NCI-H2227 (cell line): Measurements from ENCODE around the gene TRIP12.
"Not testable (repeated sequence)": the region's sequence is repeated elsewhere in the genome, so short reads cannot be mapped to it uniquely, and the experiment has no call there.

Experiments used
- DNase-seq: peaks from one replicate; lab custom pipeline; 2025; ENCODE audit not compliant: unreplicated experiment; lab: John Stamatoyannopoulos, UW

The TRIP12 gene

DNA sequence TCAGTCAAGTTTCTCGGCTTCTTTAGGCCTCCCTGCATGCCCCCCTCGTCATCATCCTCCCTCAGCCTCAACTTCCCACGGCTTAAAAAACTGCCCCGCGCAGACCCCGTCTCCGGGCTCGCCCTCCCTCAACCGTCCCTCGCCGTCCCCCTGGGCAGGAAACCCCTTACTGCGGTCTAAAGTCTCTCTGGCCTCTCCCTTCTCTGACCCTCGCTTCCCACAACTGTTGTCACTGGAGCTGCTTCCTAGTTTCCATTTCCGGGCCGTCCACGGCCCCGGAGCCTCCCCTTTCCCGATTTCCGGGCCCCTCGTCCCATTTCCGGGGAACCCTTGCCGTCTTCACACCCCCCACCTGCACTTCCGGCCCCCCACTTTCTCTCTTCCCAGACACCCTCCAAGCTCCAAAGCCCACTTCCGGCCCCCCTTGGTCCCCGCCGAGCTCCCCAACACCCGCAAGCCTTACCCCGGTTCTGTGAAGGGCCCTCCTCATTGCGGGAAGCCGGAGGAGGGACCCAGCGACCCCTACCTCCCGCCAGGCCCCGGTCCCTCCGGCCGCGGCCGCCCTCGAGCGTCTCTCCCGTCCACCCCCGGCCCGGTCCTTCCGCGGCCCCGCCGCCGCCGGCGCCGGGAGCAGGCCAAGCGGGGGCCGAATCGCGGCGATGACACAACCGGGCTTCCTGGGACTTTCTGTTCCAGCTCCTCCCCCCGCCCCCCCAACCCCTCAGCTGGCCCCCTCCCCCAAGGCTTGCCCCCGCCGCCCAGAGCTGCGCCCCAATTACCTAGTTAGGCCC is 513 bp downstream of the TRIP12 start:
- DNase-seq, result peak; percentile 79

DNA sequence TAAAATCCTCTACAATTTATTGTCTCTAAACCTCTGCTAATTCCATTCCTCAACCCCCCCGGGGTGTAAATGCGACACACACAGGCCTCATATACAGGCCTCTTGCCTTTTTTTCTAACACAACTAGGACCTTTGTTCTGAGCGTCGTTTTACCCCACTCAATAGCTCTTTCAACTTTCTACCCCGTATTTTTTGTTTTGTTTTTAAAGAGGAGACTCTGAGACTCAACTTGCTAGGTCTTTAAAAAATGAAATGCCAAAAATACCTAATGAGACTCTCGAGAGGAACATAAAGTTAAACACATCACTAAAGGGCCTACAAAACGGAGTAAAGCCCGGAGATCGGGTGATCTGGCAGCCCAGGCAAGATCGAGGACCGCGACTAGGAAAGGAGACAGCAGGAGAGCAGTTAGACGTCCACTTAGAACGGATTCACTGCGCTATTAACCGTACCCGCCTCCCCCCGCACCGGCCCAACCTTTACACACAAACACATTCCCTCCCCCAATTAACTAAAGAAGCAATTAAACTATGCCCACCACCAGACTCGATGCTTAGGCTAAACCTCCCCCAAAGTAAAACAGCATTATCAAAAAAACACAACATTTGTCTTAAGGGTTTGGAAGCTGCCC is 1.7 kb downstream of the TRIP12 start:
- DNase-seq, result peak; percentile 35

DNA sequence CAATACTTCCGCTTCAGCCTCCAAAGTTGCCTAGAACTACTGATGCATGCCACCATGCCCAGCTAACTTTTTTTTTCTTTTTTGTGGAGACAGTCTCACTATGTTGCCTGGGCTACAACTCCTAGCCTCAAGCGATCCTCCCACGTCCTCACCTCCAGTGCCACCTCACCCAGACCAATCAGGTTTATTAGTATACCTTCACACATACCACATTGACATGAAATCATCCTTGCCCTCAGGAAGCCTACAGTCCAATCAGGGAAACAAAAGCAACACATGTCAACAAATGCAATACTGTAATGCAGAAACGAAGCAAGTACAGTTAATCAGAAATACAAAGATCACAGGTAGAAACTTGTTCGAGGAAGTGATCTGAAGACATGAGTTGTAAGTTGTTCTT is 4.0 kb downstream of the TRIP12 start:
- no peak for DNase-seq

DNA sequence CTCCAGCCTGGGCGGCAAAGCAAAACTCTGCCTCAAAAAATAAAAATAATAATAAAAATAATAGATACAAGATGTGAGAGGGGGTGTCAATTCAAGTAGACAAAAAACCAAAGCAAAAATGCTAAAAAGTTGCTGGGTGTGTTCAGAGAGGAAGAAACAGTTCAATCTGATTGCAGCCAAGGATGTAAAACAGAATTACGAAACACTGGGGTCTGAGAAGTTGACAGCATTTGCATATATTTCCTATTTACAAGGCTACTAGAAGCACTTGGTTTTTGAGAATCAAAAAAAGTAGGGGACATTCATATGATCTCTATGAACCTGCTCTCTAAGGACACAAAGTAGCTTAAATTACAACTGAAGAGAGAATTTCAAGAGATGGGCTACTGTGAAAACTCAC is 7.6 kb downstream of the TRIP12 start:
- no peak for DNase-seq

DNA sequence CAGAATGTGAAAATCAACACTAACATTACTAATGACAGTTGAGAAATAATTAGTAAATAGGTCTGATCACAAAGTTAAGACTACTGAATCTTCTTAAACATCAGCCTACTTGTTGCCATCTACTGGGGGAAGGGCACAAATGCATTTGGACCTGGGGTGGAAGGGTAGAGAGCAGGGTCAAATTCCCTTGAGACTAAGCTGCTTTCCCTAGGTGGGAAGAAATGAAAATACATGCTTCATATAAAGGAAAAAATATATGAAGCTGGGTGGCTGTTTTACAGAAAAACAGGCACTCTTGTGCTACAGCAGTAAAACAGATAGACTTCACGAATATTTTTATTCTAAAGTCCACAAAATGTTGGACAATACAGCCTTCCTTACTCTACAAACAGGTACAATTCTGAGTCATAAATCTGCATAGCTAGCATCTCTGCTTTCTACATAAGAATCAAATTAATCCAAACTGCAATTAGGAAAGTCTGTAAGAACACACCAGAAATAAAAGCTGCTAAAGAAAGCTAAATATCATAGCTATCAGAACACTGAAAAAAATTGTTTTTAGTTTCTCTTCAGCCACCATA is 10.9 kb downstream of the TRIP12 start:
- no peak for DNase-seq

DNA sequence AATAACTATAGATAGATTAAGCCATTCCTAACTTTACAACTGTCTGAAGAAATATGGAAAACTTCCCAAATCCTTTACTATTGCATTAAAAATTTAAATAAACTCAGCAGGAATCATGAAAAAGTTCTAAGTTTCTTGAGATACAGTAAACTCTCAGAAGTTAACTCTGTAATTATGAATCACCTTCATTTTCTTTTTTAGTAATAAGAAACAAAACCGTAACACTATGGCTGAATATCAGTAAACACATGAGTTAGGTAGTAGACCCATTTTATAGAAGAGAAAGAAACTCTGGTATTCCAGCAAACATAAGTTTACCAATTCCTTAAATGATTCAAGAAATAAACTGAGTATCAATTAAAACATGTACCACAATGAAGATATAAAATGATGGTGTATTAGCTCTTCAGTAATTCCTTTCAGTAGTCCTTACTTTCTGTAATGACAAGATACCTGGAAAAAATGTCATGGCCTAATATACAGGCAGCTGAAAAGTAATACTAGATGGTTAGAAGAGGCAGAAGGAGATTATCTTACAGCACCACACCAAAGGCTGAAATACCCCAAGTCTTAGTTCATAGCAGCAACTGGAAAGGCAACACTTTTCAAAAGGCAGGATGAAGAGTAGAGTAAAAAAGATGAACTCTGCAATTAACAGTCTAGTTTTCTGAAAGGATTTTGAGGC is 11.5 kb downstream of the TRIP12 start:
- no peak for DNase-seq

DNA sequence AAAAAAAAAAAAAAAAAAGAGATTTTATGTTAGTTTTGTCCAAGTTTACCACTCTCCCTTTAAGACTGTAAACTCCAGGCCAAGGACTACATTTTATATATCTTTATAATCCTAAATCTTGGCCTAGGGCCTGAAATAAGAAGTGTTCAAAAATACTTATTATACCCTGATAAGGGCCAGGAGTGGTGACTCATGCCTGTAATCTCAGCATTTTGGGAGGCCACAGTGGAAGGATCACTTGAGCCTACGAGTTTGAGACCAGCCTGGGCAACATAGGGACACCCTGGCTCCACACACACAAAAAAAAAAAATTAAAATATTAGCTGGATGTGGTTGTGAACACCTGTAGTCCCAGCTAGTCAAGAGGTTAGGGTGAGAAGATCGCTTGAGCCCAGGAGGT is 12.7 kb downstream of the TRIP12 start:
- DNase-seq, result no peak

DNA sequence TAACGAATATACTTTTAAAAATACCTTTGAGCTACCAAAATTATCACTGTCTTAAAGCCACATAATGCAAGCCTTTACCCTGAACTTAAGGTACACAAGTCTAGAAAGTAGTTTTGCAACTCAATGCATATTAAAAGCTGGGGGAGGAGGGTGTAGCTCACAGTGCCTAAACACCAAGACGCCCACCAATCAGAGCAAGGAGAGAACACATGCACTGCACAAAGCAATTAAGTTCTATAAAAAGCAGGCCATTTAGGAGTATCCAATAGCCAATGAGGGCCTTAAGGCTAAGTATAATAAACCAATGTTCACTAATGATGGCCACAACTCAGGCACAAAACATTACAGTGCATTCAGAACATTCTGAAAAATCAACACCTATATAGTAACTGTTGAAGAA is 16.2 kb downstream of the TRIP12 start:
- no peak for DNase-seq

DNA sequence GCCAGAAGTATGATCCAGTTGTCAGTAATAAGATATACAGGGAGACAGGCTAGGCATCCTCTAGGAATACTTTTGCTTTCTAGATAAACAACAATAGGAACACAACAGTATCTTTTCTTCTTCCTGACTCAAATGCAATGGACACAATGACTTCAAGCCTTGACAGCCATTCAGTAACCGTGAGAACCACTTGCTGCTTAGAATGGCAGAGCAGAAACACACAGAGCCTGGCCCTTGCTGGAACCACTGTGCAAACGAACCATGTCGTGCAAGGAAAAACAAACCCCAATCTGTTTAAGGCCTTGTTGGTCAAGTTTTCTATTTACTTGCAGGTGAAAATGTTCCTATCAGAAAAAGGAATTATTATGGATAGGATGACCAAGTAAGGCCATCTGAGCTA is 18.8 kb downstream of the TRIP12 start:
- no peak for DNase-seq

DNA sequence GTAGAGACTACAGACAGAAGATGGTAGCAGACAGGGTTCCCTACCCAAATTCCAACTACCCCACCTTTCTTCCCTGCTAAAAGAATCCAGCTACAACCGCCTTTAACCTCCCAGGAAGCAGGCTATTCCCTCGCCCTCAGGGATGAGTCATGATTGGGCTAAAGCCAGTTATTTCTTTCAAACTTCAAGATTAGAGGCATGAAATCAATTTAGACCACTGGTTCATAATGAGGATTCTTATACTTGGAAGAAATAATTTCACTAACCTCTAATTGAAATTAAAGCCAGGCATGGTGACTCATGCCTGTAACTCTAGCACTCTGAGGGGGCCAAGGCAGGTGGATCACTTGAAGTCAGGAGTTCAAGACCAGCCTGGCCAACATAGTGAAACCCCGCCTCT is 20.0 kb downstream of the TRIP12 start:
- no peak for DNase-seq

DNA sequence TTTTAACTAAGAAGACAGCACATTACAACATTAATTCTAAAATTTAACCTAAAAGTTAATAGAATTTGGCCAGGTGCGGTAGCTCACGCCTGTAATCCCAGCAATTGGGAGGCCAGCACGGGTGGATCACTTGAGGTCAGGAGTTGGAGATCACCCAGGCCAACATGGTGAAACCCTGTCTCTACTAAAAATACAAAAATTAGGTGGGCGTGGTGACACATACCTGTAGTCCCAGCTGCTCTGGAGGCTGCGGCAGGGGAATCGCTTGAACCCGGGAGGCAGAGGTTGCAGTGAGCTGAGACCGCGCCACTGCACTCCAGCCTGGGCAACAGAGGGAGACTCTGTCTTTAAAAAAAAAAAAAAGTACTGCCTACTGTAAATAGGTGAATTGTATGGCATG is 21.3 kb downstream of the TRIP12 start:
- not testable (repeated sequence) for DNase-seq

DNA sequence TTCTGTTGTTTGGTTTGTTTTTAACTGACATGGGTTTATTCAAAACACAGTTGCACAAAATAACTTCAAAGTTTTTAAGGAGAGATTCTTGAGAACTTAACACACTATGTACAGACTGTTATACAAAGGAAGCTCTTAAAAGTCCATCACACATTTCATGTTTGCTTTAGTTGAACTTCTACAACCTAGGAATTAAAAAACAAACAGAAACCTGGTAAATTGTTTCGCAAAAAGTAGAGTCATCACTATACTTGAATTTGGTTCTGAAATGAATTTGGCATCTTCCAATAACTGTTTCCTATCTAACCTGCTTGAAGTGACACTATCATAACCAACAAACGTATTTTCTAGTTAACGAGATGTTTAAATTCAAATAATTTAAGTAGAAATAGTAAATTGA is 21.8 kb downstream of the TRIP12 start:
- no peak for DNase-seq

DNA sequence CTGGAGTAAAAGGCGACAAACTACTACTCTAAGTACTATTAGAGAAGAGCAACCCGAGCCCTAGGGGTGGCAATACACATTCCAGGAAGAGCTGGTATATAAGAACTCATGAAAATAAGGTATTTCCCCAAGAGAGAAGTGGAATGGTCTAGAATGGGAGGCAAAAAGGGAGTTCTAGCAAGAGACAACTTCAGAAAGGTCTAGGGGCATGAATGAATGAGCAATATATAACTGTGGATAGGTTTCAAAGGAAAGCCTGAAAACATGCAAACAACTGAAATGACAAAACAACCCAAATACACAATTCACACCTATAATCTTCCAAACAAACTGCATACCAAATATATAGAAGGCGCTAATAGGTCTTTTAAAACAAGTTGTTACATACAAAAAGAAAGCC is 22.2 kb downstream of the TRIP12 start:
- DNase-seq, result no peak

DNA sequence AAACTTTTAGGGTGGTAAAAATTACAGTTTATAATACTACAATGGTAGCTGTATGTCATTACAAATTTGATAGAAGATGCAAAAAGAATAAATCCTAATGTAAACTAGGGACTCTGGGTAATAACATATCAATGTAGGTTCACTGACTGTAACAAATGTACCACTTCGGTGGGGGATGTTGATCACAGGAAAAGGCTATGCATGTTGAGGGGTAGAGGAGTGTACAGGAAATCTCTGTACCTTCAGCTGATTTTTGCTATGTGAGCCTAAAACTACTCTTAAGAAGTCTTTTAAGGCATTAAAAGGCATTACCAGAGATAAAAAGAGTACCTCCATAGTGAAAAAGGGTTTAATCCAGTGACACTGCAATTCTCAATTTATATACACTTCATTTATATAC is 25.0 kb downstream of the TRIP12 start:
- no peak for DNase-seq

DNA sequence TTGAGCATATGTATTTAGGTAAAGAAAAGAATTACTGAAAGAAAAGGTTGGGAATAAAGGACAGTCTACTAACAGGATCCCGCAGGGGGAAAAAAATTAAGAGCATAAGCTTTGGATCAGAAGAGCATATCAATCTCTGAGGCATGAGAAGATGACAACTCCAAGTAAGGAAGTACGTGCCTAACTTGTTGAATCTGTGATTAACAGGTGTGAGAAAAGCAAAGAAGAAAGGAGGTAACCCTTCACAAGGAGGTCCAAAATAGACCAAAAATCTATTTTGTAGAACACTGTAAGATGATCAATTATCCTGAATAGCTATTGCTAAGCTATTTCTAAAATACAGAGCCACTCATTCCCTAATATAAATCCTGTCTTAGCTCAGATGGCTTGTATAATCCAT is 32.8 kb downstream of the TRIP12 start:
- DNase-seq, result no peak

DNA sequence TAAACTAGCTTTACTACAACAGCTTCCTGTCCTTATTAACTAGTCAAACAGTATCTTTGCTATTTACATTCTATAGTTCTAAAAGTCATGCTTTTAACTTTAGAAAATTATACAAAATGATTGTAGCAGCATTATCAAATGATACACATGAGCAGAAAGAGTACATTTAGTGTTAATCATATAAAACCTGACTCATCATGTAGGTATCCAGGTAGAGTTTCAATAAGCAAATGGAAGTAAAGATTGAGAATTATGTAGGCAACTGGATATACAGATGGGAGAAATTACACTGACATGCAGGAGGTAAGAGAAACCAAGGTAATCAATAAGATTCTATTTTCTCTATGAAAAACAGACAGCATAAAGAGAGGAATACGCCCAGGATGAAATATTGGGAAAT is 33.8 kb downstream of the TRIP12 start:
- DNase-seq, result no peak

DNA sequence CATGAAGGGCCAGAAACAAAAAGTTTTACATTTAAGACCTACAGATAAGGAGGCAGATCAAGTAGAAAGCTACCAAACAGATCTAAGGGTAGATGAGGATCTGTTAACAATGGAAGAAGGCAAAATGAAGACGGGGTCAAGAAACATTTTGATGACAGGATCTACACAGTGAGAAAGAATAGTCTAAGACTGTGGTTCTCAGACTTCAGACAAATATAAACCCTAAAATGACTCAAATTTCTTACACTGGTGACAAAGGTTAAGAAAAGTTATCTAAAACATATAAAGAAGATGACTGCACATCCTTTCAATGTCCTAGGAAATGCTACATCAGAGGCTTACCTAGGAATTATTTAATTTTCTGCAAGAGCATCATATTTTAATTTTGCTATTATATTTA is 34.4 kb downstream of the TRIP12 start:
- DNase-seq, result no peak

DNA sequence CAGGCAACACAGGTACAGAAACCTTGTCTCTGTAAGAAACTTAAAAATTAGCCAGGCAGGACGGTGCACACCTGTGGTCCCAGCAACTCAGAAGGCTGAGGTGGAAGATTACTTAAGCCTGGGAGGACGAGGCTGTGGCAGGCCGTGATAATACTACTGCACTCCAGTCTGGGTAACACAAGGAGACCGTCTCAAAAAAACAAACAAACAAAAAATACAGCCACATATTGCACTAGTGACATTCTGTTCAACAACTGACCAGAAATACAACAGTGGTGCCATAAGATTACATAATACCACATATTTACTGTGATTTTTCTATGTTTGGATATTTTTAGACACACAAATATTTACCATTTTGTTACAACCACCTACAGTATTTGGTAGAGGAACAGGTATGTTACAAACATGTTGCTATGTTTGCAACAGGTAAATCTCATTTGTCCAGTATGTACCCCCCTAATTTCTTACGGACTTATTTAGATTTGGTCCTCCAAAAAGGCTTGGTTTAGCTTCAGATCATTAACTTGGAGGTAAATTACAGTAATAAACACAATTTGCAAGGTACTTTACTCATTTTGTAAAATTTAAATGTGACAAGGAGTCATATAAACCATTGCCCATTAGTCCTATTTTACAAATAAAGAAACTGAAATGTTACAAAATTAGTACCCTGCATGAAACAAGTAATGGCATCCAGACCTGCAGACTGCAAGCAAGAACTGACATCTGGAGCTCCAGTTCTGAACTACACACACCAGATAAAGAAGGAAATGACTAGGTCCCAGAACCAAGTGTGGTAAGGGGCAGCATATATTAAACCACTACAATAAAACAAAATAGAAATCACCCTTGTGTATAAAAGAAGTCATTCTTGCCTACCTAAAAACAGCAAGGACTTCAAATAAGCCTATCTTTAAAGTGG is 36.8 kb downstream of the TRIP12 start:
- no peak for DNase-seq

DNA sequence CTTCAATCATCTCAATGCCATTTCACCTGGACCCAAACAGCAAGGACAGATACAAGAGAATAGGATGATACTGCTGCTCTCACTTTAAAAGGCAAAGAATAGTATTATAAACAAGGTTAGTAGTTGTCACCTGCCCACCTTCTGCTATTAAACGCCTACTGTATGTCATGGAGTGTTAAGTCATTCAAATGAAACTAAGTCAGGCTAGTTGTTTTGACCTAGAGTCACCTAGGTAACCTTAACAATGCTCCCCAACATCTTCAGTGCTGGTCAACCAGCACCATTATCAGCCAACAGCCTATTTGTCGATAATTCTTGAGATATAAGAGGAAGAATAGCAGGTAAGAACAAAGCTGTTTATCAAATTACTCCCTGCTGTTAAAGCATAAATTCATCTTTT is 39.2 kb downstream of the TRIP12 start:
- DNase-seq, result no peak

DNA sequence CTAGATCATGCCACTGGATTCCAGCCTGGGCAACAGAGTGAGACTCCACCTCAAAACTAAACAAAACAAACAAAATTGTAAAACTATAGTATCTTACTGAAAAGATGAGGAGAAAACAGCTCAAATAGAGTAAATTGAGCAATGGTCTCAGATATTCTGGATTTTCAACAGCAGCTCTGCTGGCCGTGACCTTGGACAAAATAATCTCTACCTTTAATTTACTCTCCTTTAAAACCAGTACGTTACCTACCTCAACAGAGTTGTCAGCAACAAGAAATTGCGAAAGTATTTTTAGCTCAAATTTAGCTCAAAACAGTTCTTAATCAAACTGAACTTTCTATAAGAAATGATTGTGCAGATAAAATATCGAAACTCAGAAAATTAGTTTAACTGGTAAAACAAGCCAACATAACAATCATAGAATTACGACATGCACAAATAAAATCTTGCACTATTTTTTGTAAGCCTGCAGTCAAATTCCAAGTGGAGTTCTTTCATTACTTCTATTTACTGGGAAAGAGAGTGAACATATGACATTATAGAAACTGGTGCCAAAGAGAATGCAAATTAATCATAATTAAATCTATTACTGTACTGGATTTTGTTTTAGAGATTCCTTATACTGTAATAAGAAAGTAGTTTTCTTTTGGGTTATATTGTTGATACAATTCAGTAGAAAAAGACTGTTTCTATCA is 40.8 kb downstream of the TRIP12 start:
- no peak for DNase-seq
